Measurements from ENCODE around the gene AVPR2. TPM values are rescaled to one million over a fixed set of nuclear protein-coding genes. Genes with fewer than 3 reads are reported as not detected.
A peak's percentile ranks its signal among the peaks of the same experiment; 100 is the strongest.

AVPR2 gene
- total RNA-seq, 2 donors from 2014 or later, result 0.52 to 0.64 TPM

DNA sequence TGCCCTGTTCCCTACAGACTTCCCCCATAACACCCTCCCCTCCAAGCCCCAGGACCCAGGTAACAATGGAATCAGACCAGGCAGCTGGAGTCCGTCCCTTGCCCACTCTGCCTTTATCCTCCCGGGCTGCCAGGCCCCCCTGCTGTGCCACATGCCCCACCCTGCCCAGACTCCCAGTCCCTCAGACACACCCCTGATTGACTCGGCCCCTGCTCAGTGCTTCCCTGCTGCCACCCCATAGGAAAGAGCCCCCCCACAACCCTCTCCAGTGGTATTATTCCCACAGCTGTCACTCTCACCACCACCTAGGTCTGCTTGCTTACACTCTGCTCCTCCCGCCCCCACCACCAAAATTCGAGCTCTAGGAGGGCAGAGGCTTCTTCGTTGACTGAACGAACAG is 35.1 kb downstream of the AVPR2 start:
- DNase-seq, result no peak
- ATAC-seq, result no peak
- intact Hi-C loops (cut with DNase I, micrococcal nuclease), result no loop called here

DNA sequence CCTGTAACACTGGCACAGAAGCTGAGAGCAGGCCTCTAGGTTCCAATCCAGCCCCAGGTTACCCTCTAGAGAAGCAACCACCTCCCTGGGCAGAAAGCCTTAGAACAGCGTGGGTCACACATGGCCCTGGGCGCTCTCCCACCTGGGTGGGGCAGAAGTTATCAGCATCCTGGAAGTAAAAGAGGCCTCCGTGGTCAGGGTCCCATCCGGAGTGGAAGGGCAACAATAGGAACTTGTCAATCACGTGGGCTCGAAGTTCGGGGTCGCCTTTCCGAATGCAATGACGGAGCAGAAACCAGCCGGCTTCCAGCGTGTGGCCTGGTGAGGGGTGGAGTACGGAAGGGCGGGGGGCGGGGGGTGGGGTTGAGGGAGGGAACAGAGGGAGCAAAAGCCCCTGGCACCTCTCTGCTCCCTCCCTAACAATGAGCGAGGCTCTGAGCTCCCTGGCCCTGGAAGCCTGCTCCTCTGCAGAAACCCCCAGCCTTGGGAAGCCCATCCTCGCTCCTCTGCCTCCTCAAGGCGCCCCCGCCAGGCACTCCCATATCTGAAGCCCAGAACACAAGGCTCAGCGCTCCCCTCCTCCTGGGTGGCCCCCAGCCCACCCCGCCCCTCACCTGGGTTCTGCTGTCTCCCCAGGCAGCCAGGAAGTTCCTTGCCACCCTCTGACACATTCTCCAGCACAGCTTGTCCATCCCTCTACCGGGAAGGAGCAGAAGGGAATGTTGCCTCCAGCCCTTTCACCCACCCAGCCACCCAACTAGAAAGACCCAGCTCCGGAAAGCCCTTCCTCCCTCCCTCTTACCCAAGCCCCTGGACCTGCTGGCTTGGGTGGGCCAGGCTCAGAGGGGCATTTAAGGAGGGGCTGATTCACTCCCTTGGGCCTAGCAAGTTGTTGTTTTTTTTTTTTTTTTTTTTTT is 37.1 kb downstream of the AVPR2 start:
- no peak for DNase-seq

DNA sequence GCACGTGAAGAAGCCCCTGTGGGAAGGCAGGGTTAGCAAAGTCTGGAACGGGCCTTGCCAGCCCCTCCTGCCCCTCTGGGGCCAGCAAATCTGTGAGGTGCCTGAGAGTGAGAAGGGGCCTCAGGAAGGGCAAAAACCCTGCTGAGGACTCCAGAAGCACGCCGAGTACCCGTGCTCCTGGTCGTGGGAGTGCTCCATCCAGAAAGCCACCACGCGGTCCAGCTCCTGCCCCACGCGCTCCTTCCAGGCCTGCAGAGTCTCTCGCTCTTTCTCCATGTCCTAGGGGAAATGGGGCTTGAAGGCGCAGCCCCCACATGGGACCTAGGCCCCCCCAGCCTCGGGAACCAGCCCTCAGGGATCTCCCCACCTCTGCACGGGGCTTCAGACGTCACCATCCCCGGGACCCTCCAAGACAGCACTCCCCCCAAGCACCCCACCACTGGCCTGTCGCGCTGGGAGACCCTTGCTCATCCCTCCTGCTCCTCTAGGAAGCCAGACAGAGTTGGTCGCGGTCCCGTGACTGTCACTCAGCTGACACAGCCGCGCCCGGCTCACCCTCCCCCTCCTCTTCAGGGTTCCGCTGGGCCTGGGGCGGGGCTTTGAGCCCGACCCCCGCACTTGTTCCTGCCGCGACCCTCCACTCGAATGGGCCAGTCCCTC is 39.8 kb downstream of the AVPR2 start, which contains the start of gene RENBP:
Gene RENBP (minus strand): TSS at position 504 of the 660 bp plus-strand sequence. CDS start 33 bp downstream, at position 471.
- ATAC-seq, result peak; percentile 54
- intact Hi-C loops (cut with DNase I, micrococcal nuclease), result no loop called here
- peak; percentile 61 to 63 for DNase-seq

More for the DNA sequence above, 37.1 kb downstream of the AVPR2 start:
- no peak for ATAC-seq
- intact Hi-C loops (cut with DNase I, micrococcal nuclease), result no loop called here

DNA sequence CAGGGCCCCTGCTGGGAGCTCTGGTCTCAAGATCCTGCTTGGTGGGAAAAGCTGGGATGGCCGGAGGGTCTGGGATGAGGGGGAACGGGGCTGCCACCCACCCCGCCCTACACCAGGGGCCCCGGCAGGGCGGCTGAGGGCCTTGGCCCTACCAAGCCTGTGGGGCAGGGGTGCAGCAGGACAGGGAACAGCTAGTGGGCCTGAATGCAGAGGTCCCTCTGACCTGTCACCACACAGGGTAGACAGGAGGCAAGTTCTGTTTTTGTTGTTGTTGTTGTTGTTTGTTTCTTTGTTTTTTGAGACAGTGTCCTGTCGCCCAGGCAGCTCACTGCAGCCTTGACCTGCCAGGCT is 40.3 kb downstream of the AVPR2 start:
- DNase-seq (no peak), ATAC-seq (no peak)
- intact Hi-C loops (cut with DNase I, micrococcal nuclease), result no loop called here

DNA sequence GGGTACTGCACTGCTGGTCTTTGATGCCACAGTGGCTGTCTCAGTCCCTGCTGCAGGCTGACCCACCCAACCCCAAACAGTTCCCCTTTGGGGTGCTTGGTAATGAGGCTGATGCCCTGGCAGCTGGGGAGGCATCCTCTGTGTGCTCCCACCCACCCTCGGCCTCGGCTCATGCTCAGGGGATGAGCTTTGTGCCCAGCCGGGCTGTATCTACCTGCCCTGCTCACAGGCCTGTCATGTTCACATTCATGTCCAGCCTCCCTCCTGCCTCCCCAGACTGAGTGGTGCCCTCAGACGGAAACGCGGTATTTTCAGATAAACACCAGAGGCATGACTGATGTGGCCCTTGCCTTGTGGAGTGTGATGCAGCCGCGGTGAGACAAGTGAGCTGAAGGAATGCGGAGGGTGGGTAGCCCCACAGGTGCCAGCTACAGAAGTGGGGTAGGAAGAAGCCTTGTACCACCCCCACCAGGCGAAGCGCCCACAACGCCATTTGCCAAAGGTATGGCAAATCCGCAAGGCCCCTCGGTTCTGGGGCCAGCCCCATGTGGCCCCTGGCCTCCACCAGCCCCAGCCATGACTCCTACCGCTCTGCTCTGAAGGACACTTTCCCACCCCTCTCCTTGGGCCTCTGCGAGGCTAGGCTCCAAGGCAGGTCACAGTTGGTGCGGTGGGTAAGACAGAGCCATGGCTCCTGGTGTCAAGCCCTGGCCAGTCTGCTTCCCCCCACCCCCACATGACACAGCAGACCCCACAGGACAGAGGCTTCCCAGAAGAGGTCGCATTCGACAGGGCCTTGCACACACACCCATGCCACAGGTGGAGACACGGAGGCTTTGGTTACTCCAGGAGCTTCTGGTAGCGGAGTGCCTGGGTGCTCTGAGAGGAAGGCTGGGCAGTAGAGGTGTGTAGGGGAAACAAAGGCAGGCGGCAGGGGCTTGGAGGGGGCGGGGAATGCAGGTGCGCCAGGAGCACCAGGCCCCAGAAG is 41.8 kb downstream of the AVPR2 start:
- DNase-seq, result no peak
- intact Hi-C loops (cut with DNase I, micrococcal nuclease), result no loop called here
- ATAC-seq, result no peak

DNA sequence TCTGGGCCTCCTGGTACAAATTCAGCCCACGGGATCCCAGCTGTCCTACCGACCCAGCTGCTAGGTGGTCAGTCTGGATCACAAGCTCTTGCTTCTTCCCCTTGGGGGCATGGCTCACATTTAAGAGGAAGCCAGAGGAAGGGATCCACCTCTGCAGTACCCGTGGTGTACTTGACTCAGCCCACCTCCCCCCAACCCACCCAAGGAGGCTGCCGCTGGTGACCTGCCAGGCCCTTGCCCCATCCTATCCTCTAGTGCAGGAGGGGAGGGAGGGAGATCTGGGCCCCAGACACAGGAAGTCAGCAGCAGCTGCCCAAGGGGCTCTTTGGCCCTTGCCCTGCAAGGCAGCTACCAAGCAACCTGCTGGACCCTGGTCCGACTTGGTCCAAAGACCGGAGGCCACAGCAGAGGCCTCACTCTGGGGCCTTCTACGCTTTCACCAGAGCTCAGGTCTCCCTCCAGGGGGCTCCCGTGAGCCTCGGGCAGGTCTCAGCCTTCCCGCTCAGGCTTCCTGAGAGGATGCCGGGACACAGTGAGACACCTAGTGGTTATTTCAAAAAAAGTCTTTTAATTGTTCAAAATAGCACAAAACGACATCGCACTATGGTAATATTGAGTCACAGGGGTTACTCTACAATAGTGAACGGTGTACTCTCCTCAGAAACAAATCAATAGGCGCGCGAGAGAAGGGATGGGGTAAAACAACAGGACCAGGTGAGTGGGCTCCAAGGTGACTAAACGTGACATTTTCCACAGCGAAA is 42.7 kb downstream of the AVPR2 start:
- intact Hi-C loops (cut with DNase I, micrococcal nuclease), result no loop called here
- ATAC-seq, result peak; percentile 89
- DNase-seq, result peak; percentile 75 to 85

DNA sequence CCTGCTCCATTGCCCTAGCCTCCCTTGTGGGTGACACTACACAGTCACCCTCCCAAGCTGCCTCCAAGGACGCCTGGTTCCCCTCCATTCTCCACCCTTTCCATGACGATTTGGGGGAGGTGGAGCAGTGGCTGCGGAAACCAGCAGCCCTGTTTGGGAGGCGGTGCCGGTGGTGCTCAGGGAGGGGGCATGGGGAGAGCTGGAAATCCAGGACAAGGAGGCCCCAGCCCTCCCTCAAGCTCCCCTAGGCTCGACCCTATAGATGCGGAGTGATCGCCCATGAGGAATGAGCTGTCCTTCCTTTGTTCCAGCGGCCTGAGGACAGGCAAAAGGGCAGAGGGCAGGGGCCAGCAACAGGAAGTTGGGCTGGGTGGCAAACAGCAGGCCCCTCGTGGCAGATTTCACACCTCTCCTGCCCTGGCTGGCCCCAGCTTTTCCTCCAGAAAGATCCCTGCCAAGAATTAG is 43.6 kb downstream of the AVPR2 start:
- DNase-seq (no peak), ATAC-seq (no peak)
- intact Hi-C loops (cut with DNase I, micrococcal nuclease), result no loop called here

DNA sequence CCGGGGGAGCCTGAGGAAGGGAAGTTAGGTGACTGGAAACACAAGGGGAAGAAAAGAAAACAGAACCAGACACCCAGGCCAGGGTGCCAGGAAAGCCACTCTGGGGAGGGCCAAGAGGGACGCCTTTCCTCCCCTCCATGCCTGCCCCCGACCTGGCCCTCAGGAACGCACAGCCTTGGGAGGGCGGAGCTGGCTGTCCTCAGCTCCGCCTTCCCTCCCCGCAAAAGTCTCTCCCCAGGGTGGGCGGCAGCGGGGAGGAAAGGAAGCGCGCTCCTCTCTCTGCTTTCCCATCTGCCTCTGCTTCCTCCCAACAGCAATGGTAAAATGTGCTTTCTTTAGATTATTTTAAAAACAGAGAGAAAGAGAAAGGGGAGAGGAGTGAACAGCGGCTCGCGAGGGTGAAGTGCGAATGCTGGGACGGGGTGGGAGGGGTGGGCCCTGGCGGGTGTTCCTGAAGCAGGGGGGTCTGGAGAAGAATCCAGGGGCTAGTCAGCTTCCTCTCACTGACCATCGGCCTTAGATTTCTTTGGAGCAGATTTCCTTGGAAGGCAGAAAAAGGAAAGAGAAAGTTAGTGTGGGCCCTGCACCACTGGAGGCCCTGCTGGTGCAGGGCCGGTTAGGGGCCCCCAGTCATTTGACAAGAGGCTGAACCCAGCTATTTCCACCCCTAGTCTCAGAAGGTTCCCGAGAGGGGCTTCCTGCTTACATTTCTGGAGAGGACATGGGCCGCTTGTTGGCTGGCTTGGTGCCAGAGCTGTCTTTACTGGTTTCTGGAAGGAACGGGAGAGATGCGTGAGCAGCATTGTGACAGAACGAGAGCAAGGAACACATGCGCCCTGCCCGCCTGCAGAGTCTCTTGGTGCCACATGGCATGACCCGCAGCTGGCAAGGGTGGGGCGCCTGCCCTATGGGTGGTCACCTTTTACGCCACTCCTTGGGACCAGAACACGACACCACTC is 44.7 kb downstream of the AVPR2 start:
- no peak for DNase-seq
- no peak for ATAC-seq
- intact Hi-C loops (cut with DNase I, micrococcal nuclease), result no loop called here

DNA sequence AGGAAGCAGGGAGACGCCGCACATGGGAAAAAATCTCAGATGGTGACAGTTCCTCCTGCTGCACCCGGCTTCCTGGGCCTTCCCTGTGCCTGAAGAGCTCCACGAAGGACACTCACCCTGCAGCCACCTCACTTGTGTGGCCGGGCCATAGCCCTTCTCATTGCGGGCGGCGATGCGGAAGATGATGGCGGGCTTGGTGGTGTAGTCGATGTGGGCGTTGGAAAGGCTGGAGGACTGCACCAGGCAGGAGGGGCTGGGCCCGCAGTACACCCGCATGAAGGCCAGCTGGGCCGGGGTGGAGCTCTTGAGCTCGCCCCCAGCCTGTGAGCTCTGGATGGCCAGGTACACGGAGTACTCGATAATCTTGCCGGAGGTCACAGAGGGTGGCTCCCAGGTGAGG is 45.7 kb downstream of the AVPR2 start:
- DNase-seq (no peak), ATAC-seq (no peak)
- intact Hi-C loops (cut with DNase I, micrococcal nuclease), result loop anchor here in 1 of 2 donors (5.0 kb wide), 1 partner anchor 188 kb away; the partner anchor contains the start of gene PLXNB3

DNA sequence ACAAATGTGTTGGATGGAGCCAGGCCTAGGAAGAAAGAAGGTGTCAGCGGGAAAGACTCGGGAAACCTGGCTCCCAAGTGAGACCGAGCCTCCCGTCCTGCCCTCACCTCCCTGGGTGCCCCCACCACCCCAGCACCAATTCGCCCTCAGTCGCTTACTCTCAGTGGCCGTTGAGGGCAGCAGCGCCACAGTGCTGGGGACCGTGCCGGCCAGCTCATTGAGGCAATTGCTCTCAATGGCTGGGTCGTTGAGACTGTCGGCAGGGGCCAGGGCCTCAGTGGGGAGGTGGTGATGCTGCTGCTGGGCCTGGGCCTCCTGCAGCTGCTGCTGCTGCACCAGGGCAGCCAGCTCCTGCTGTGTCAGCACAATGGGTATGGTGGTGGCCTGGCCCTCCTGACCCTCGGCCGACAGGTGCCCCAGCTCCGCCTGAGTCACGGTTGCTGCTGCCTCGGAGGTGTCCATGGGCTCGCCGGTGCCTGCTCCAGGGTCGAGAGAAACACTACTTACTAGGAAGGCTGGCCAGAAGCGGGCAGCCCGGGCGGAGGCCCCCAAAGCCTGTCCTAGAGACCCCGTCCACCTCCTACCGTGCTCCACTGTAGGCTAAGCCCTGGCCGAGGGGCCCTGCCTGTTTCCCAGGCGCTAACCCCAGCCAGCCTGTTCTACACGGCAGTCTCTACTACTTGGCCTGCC is 47.4 kb downstream of the AVPR2 start:
- ATAC-seq (no peak), DNase-seq (no peak)
- intact Hi-C loops (cut with DNase I, micrococcal nuclease), result loop anchor here in 1 of 2 donors (5.0 kb wide), 1 partner anchor 190 kb away; the partner anchor contains the start of gene PLXNB3

DNA sequence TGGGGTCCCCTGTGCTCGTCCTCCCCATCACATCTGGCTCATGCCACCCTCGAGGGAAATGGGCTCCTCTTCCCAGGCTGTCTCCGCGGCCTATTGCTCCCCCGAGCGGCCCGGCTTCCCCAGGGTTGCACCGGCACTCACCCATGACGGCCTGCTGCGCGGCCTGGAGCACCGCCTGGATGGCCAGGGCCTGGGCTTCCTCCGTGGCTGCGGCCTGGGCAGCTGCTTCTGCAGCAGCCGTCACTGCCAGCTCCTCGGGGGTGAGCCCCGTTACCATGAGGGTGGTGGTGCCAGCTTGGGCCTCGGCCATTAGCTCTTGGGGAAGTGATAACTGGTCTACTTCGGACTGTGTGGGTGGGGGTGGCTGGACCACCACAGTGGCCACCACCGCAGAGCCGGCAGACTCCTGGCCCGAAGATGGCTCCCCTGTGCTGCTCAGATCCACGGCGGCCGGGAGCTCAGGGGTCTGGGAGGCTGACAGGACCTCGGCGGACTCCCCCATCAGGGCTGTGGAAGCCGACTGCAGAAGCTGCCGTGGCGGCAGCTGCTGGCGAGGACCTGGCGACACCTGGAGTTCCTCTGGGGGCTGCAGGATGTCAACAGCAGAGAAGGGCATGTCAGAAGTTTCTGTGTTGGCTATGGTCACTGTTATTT is 48.0 kb downstream of the AVPR2 start:
- DNase-seq (no peak), ATAC-seq (no peak)
- intact Hi-C loops (cut with DNase I, micrococcal nuclease), result loop anchor here in 1 of 2 donors (5.0 kb wide), 1 partner anchor 190 kb away; the partner anchor contains the start of gene PLXNB3

DNA sequence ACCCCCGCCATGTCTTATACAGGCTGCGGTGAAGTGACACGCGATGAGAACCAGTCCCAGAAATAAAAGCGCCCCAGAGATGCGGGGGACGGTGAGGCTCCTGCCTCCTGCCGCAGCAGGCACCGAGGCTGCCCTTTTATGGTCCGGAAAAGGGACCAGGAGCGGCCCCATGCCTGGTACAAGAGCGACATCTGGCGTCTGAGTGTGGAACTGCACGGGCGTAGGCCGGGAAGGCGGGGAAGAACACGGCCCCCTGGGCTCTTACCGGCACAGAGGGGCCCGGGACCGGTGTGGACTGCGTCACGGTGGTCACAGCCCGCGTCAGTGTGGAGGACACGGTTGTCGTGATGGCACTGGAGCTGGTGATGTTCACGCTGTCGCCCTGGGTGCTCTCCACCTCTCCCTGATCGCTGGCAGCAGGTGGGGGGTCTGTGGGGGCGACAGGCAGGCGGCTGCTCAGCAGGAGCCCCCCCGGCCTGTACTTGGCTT is 48.9 kb downstream of the AVPR2 start:
- DNase-seq (peak; percentile 68 to 82), ATAC-seq (peak; percentile 78)
- intact Hi-C loops (cut with DNase I, micrococcal nuclease), result loop anchor here in 1 of 2 donors (5.0 kb wide), 1 partner anchor 191 kb away; the partner anchor contains the start of gene PLXNB3

DNA sequence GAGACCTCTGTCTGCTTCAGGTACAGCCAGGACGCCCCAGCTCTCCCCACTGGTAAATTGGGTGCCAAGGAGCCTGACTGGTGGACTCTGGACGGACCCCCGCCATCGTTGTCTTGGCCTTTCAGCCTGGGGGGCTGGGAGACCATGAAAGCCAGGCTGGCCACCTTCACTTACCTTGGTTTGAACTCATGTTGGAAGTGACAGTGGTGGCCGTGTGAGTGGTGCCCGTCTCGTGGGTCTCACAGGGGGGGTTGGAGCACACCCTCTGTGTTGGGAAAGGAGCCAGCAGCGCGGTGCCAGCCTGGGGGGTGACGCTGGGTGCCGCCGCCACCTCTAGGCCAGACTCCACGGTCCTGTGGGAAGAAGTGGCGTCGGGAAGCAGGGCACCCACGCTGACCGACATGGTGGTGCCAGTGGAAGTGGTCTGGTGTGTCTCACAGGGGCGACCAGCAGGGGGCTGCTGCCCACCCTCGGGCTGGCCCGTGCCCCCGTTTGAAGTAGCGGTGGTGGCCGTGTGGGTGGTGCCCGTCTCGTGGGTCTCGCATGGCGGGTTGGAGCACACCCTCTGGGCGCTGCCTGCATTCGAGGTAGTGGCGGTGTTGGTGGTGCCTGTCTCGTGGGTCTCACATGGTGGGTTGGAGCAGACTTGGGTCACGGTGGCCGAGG is 49.6 kb downstream of the AVPR2 start:
- intact Hi-C loops (cut with DNase I, micrococcal nuclease), result loop anchor here in 1 of 2 donors (5.0 kb wide), 1 partner anchor 192 kb away; the partner anchor contains the start of gene PLXNB3
- peak; percentile 5 for ATAC-seq
- DNase-seq, result no peak

DNA sequence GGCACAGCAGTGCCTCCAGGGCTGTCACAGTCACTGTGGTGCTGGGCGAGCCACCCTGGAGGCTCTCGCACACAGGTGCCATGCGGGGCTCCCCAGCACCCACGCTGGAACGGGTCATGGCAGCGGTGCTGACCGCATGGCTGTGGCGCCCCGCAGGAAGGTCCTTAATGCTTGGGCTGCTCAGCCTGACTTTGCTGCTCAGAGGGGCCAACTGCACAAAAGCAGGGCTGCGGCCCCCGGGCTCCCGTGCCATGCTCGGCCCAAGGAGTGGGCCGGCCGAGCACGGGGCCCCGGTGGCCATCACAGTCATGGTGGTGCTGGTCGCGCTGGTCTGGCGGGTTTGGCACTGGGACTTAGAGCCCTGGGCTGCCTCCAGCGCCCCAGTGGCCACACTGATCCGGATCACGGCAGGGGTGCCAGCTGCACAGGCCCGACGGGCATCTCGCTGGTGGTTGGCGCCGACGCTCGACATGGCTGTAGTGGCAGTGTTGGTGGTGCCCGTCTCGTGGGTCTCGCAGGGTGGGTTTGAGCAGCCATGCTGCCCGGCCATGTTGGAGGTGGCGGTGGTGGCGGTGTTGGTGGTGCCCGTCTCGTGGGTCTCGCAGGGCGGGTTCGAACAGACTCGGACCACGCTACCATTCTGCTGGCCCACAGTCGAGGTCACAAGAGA is 50.2 kb downstream of the AVPR2 start:
- DNase-seq (no peak), ATAC-seq (no peak)
- intact Hi-C loops (cut with DNase I, micrococcal nuclease), result loop anchor here in 1 of 2 donors (5.0 kb wide), 1 partner anchor 192 kb away; the partner anchor contains the start of gene PLXNB3

All from left colon (tissue), 2 donors.